GM18907 (cell line): ENCODE data around the gene TASL.
"Not testable (repeated sequence)": the region's sequence is repeated elsewhere in the genome, so short reads cannot be mapped to it uniquely, and the experiment has no call there.

Experiments used
- ATAC-seq: cut with Tn5 transposase; IDR thresholded peaks from one replicate; pipeline ENCODE4 v1.9.1; 2021; ENCODE audit warnings: mild to moderate bottlenecking, moderate library complexity; ENCODE audit not compliant: unreplicated experiment

TASL gene

GRCh38 chrX:30580641-30581040, 3.1 kb upstream of the TASL start:
- no peak for ATAC-seq

- ATAC-seq, result no peak
Measured at GRCh38 chrX:30576881-30577280, 685 bp downstream of the TASL start.

- ATAC-seq, result no peak
Measured at GRCh38 chrX:30573125-30573524, 4.4 kb downstream of the TASL start.

- no peak for ATAC-seq
Measured at GRCh38 chrX:30572678-30573077, 4.9 kb downstream of the TASL start.

- peak; percentile 53 for ATAC-seq
Measured at GRCh38 chrX:30572004-30572403, 5.6 kb downstream of the TASL start.

- ATAC-seq, result no peak
Measured at GRCh38 chrX:30570505-30570904, 7.1 kb downstream of the TASL start.

GRCh38 chrX:30568136-30568535, 9.4 kb downstream of the TASL start:
- ATAC-seq, result peak; percentile 80

GRCh38 chrX:30563070-30563469, 14.5 kb downstream of the TASL start:
- not testable (repeated sequence) for ATAC-seq

GRCh38 chrX:30561191-30561590, 16.4 kb downstream of the TASL start:
- ATAC-seq, result no peak

GRCh38 chrX:30538271-30538670, 39.3 kb downstream of the TASL start:
- peak; percentile 64 for ATAC-seq

GRCh38 chrX:30533835-30534234, 43.7 kb downstream of the TASL start:
- peak; percentile 42 for ATAC-seq

- ATAC-seq, result no peak
Measured at GRCh38 chrX:30533266-30533665, 44.3 kb downstream of the TASL start.

GRCh38 chrX:30530606-30531005, 47.0 kb downstream of the TASL start:
- no peak for ATAC-seq

- no peak for ATAC-seq
Measured at GRCh38 chrX:30525732-30526131, 51.8 kb downstream of the TASL start.

GRCh38 chrX:30521440-30522182, 56.0 kb downstream of the TASL start:
- no peak for ATAC-seq

- peak; percentile 75 for ATAC-seq
Measured at GRCh38 chrX:30513284-30513683, 64.3 kb downstream of the TASL start.
